RWPE1 (cell line): ENCODE measurements around the gene TMEM231.

Experiments used
- CTCF ChIA-PET: fragments of 350-600 bp; sonication (Branson Sonifier 250); formaldehyde crosslinking; extraction: SDS; loops from one replicate; lab custom pipeline; 2021; lab: Yijun Ruan, JAX
- POLR2A ChIA-PET: fragments of 400-600 bp; formaldehyde crosslinking; extraction: SDS; loops from one replicate; lab custom pipeline; 2020; ENCODE audit warnings: antibody characterized with exemption; ENCODE audit not compliant: low non-redundant PET; lab: Yijun Ruan, JAX
- DNase-seq: peaks from one replicate; pipeline ENCODE4 v3.0.0; 2012; ENCODE audit warnings: low spot score
- H3K27ac ChIP-seq: fragments of 450-650 bp; 2 replicates; pipeline ENCODE4 v1.5.1; 2017
- CTCF ChIP-seq: fragments of 450-650 bp; conservative IDR thresholded peaks from 2 replicates; pipeline ENCODE4 v1.5.1; 2017; ENCODE audit warnings: low read depth, mild to moderate bottlenecking

TMEM231 gene

GRCh38 chr16:75532791-75533190 is 23.3 kb downstream of the TMEM231 start:
- no peak for TF ChIP-seq CTCF
- DNase-seq = no peak
- POLR2A ChIA-PET = no interaction called here
- no peak overlapping the region for H3K27ac ChIP-seq
- CTCF ChIA-PET = interaction anchor here (0.7 kb wide), 2 partner anchors 11 to 81 kb away, joined by 3 read pairs; no protein-coding TSS in a partner anchor

- ChIA-PET CTCF (interaction anchor here (0.7 kb wide), 2 partner anchors 11 to 82 kb away, joined by 3 read pairs; no protein-coding TSS in a partner anchor), POLR2A (no interaction called here)
- H3K27ac ChIP-seq = no peak overlapping the region
- DNase-seq = no peak
- no peak for TF ChIP-seq CTCF
Measured at GRCh38 chr16:75532142-75532765, 23.8 kb downstream of the TMEM231 start.

- no peak for DNase-seq
- CTCF ChIA-PET = no interaction called here
- POLR2A ChIA-PET = no interaction called here
- H3K27ac ChIP-seq = no peak overlapping the region
- TF ChIP-seq CTCF = no peak
Measured at GRCh38 chr16:75529959-75530358, 26.1 kb downstream of the TMEM231 start.

- CTCF ChIA-PET = no interaction called here
- POLR2A ChIA-PET = no interaction called here
- no peak overlapping the region for H3K27ac ChIP-seq
- TF ChIP-seq CTCF = no peak
- no peak for DNase-seq
Measured at GRCh38 chr16:75529056-75529905, 26.8 kb downstream of the TMEM231 start.

GRCh38 chr16:75527825-75528299 is 28.2 kb downstream of the TMEM231 start:
- CTCF ChIA-PET = no interaction called here
- TF ChIP-seq CTCF = no peak
- DNase-seq = no peak

GRCh38 chr16:75526032-75526790 is 29.8 kb downstream of the TMEM231 start:
- no peak overlapping the region for H3K27ac ChIP-seq
- no peak for DNase-seq
- POLR2A ChIA-PET = no interaction called here
- CTCF ChIA-PET = no interaction called here
- TF ChIP-seq CTCF = no peak

More at GRCh38 chr16:75527825-75528299, 28.2 kb downstream of the TMEM231 start:
- POLR2A ChIA-PET = no interaction called here
- no peak overlapping the region for H3K27ac ChIP-seq
